CD14-positive monocyte (primary cell): ENCODE results near the gene NOPCHAP1. TPM values are rescaled to one million over a fixed set of nuclear protein-coding genes. Genes with fewer than 3 reads are reported as not detected.

Experiments used
- DNase-seq, 3 donors: peaks; one replicate each; pipeline ENCODE4 v3.0.0-alpha.2; 2011 to 2022
- H2AFZ ChIP-seq: 2 replicates; pipeline ENCODE4 v1.6.0; 2012; ENCODE audit warnings: mild to moderate bottlenecking, low read depth, low read length, inconsistent platforms; ENCODE audit not compliant: insufficient read depth, poor library complexity, severe bottlenecking
- H3K27ac ChIP-seq, 2 donors: 1 replicate in 1 of 2; 2 replicates in 1 of 2; pipeline ENCODE4 v1.5.1; 2012 to 2013; ENCODE audit warnings: low read length in 2 of 2, control low read depth in 1 of 2, inconsistent platforms in 1 of 2, low read depth in 1 of 2, mild to moderate bottlenecking in 1 of 2
- H3K27me3 ChIP-seq, 2 donors: one replicate each; pipeline versions ENCODE4 v1.6.0 to v1.6.1; 2011 to 2013; ENCODE audit warnings: low read length in 2 of 2; ENCODE audit not compliant: control insufficient read depth in 2 of 2, insufficient read depth in 2 of 2
- H3K36me3 ChIP-seq, 2 donors: replicated peaks in 1 of 2; 1 replicate in 1 of 2; 2 replicates in 1 of 2; pipeline versions ENCODE4 v1.5.1 to v1.6.1; 2012 to 2013; ENCODE audit warnings: low read length in 2 of 2, control low read depth in 1 of 2, inconsistent platforms in 1 of 2, mild to moderate bottlenecking in 1 of 2; ENCODE audit not compliant: insufficient read depth in 2 of 2, control insufficient read depth in 1 of 2
- H3K4me1 ChIP-seq, 2 donors: 1 replicate in 1 of 2; 2 replicates in 1 of 2; pipeline versions ENCODE4 v1.5.1 to v1.6.1; 2012 to 2013; ENCODE audit warnings: low read length in 2 of 2, control low read depth in 1 of 2, inconsistent platforms in 1 of 2, mild to moderate bottlenecking in 1 of 2, moderate library complexity in 1 of 2; ENCODE audit not compliant: insufficient read depth in 2 of 2, control insufficient read depth in 1 of 2
- H3K4me2 ChIP-seq: replicated peaks from 2 replicates; pipeline ENCODE3; 2012; ENCODE audit warnings: low read length, moderate library complexity, mild to moderate bottlenecking; ENCODE audit not compliant: poor library complexity, severe bottlenecking; ENCODE audit errors: extremely low read depth
- H3K4me3 ChIP-seq, 3 experiments: fragments of 200-600 bp in 1 of 3; sonication (generic) in 1 of 3; replicated peaks in 1 of 3; 1 replicate in 2 of 3; 2 replicates in 1 of 3; pipeline ENCODE4 v1.5.1; 2011 to 2013; ENCODE audit warnings: low read length in 3 of 3, mild to moderate bottlenecking in 3 of 3, control low read depth in 2 of 3, low read depth in 2 of 3, inconsistent platforms in 1 of 3, moderate library complexity in 1 of 3
- H3K79me2 ChIP-seq: 2 replicates; pipeline ENCODE4 v1.6.0; 2012; ENCODE audit warnings: mild to moderate bottlenecking, control low read depth, inconsistent platforms, low read length, moderate library complexity; ENCODE audit not compliant: insufficient read depth
- H3K9ac ChIP-seq: 2 replicates; pipeline ENCODE4 v1.6.0; 2017; ENCODE audit warnings: low read length, mild to moderate bottlenecking; ENCODE audit not compliant: insufficient read depth, poor library complexity, severe bottlenecking
- H3K9me3 ChIP-seq, 2 donors: replicated peaks in 1 of 2; 1 replicate in 1 of 2; 2 replicates in 1 of 2; pipeline versions ENCODE4 v1.5.1 to v1.6.1; 2012 to 2013; ENCODE audit warnings: low read length in 2 of 2, control low read depth in 1 of 2; ENCODE audit not compliant: control insufficient read depth in 1 of 2, insufficient read depth in 1 of 2
- H4K20me1 ChIP-seq: 2 replicates; pipeline ENCODE4 v1.6.0; 2012; ENCODE audit warnings: mild to moderate bottlenecking, low read length, control low read depth, moderate library complexity; ENCODE audit not compliant: insufficient read depth
- H3K27ac Mint-ChIP-seq, 7 donors: one replicate each; pipeline ENCODE4 v1.8.0; 2020; ENCODE audit warnings: mild to moderate bottlenecking in 7 of 7, mixed read lengths in 7 of 7, moderate library complexity in 6 of 7, inconsistent platforms in 2 of 7
- H3K27me3 Mint-ChIP-seq, 3 donors: one replicate each; pipeline ENCODE4 v1.8.0; 2021 to 2022; ENCODE audit warnings: low read depth in 3 of 3, mild to moderate bottlenecking in 3 of 3, mixed read lengths in 3 of 3, moderate library complexity in 3 of 3, inconsistent platforms in 1 of 3
- H3K36me3 Mint-ChIP-seq, 2 donors: one replicate each; pipeline ENCODE4 v1.8.0; 2020; ENCODE audit warnings: mixed read lengths in 2 of 2, inconsistent platforms in 1 of 2, mild to moderate bottlenecking in 1 of 2
- H3K4me1 Mint-ChIP-seq: one replicate; pipeline ENCODE4 v1.8.0; 2020; ENCODE audit warnings: mild to moderate bottlenecking, mixed read lengths
- H3K4me3 Mint-ChIP-seq, 2 donors: one replicate each; pipeline ENCODE4 v1.8.0; 2020; ENCODE audit warnings: mild to moderate bottlenecking in 2 of 2, mixed read lengths in 2 of 2, moderate library complexity in 1 of 2
- H3K9me3 Mint-ChIP-seq, 7 donors: one replicate each; pipeline ENCODE4 v1.8.0; 2020 to 2022; ENCODE audit warnings: mixed read lengths in 7 of 7, mild to moderate bottlenecking in 6 of 7, moderate library complexity in 6 of 7, inconsistent platforms in 2 of 7
- CTCF ChIP-seq: fragments of 200-600 bp; IDR thresholded peaks from one replicate; pipeline ENCODE4 v1.8.0; 2022; ENCODE audit warnings: antibody characterized with exemption, mild to moderate bottlenecking
- WGBS: methylation state at CpG from one replicate; pipeline ENCODE4 v1.1.5; 2013; ENCODE audit warnings: missing lambda C conversion rate; ENCODE audit not compliant: insufficient coverage; 5-methylcytosine and 5-hydroxymethylcytosine counted together
- intact Hi-C, 2 donors: fragments of 100-400 bp; cut with micrococcal nuclease; formaldehyde crosslinking; loops; one replicate each; pipeline versions ENCODE4 v1.15.0 to v1.15.1; 2023
- polyA plus RNA-seq, 3 donors: library from polyadenylated mRNA; depleted of rRNA in 1 of 3; unstranded in 2 of 3; stranded (reverse) in 1 of 3; fragments of 300-500 nt in 2 of 3; fragments of >200 nt in 1 of 3; fragmentation: Illumina TruSeq in 2 of 3; gene quantifications; 1 replicate in 2 of 3; 2 replicates in 1 of 3; pipeline ENCODE4 v1.2.3, GENCODE V29; 2012 to 2021

Gene NOPCHAP1
- polyA plus RNA-seq, 3 donors: 2.6 to 14.0 (median 12.0) TPM

- Histone ChIP-seq H3K27me3 (no peaks in the 10 kb centered on the region), H3K9me3 (no peaks in the 10 kb centered on the region), H3K4me3 (no peak overlapping the region), H3K79me2 (no peaks in the 10 kb centered on the region), H3K4me2 (no peak overlapping the region), H3K4me1 (no peaks in the 10 kb centered on the region), H2AFZ (no peak overlapping the region), H3K9ac (no peak overlapping the region), H4K20me1 (no peaks in the 10 kb centered on the region), H3K36me3 (no peaks in the 10 kb centered on the region), H3K27ac (no peak overlapping the region)
- H3K27me3 Mint-ChIP-seq: peaks cover 0 to 2% (median 2%) of the 10 kb centered on the region in 3 donors
- H3K27ac Mint-ChIP-seq: no peak overlapping the region
- WGBS: 80% methylated on average over 1 of the region's 2 CpGs
- H3K9me3 Mint-ChIP-seq: no peaks in the 10 kb centered on the region
- H3K4me1 Mint-ChIP-seq: no peaks in the 10 kb centered on the region
- H3K36me3 Mint-ChIP-seq: peaks cover 9 to 21% of the 10 kb centered on the region in 2 donors
- intact Hi-C loops: no loop called here
- H3K4me3 Mint-ChIP-seq: no peak overlapping the region
- no peak for DNase-seq
- TF ChIP-seq CTCF: no peak
Measured at GRCh38 chr12:105024928-105025327, 38.8 kb downstream of the NOPCHAP1 start.

- H3K36me3 Mint-ChIP-seq: peaks cover 9 to 16% of the 10 kb centered on the region in 2 donors
- H3K27me3 Mint-ChIP-seq: peaks cover 0 to 2% (median 2%) of the 10 kb centered on the region in 3 donors
- intact Hi-C loops: no loop called here
- H3K9me3 ChIP-seq: no peaks in the 10 kb centered on the region
- no peak overlapping the region for H2AFZ ChIP-seq
- no peak overlapping the region for H3K4me3 Mint-ChIP-seq
- peaks cover 4 to 9% of the 10 kb centered on the region in 2 donors for H3K4me1 ChIP-seq
- H3K4me3 ChIP-seq: no peak overlapping the region
- H3K27me3 ChIP-seq: no peaks in the 10 kb centered on the region
- no peaks in the 10 kb centered on the region for H3K36me3 ChIP-seq
- TF ChIP-seq CTCF: no peak
- no peak overlapping the region for H3K9ac ChIP-seq
- no peak overlapping the region for H3K27ac ChIP-seq
- H3K79me2 ChIP-seq: no peaks in the 10 kb centered on the region
- 100% methylated on average over 1 of the region's 5 CpGs for WGBS
- H3K4me1 Mint-ChIP-seq: peaks cover 6% of the 10 kb centered on the region
- H4K20me1 ChIP-seq: no peaks in the 10 kb centered on the region
- DNase-seq: no peak
- no peaks in the 10 kb centered on the region for H3K9me3 Mint-ChIP-seq
- no peak overlapping the region for H3K27ac Mint-ChIP-seq
- no peak overlapping the region for H3K4me2 ChIP-seq
Measured at GRCh38 chr12:105025890-105026289, 39.8 kb downstream of the NOPCHAP1 start.
